Smooth muscle cell (in vitro differentiated cells): ENCODE measurements around the gene PXDC1. TPM values are rescaled to one million over a fixed set of nuclear protein-coding genes. Genes with fewer than 3 reads are reported as not detected.

ENCODE experiments used
- DNase-seq: peaks from one replicate; lab custom pipeline; 2025; ENCODE audit not compliant: unreplicated experiment; lab: John Stamatoyannopoulos, UW
- H2AFZ ChIP-seq: fragments of 200-600 bp; sonication (generic); 2 replicates; pipeline ENCODE4 v1.6.0; 2016; ENCODE audit warnings: antibody characterized with exemption, low read depth, mild to moderate bottlenecking
- H3F3A ChIP-seq: fragments of 200-600 bp; sonication (generic); 2 replicates; pipeline ENCODE4 v1.6.0; 2017; ENCODE audit warnings: antibody characterized with exemption, low read depth
- H3K27ac ChIP-seq: fragments of 200-600 bp; sonication (generic); 2 replicates; pipeline ENCODE4 v1.5.1; 2016; ENCODE audit warnings: low read depth, mild to moderate bottlenecking
- H3K27me3 ChIP-seq: fragments of 200-600 bp; sonication (generic); 2 replicates; pipeline ENCODE4 v1.6.1; 2016; ENCODE audit warnings: low read depth, mild to moderate bottlenecking
- H3K36me3 ChIP-seq: fragments of 200-600 bp; sonication (generic); 2 replicates; pipeline ENCODE4 v1.5.1; 2016; ENCODE audit warnings: low read depth
- H3K4me1 ChIP-seq: fragments of 200-600 bp; sonication (generic); 2 replicates; pipeline ENCODE4 v1.5.1; 2016; ENCODE audit warnings: low read depth
- H3K4me2 ChIP-seq: fragments of 200-600 bp; sonication (generic); 2 replicates; pipeline ENCODE4 v1.6.0; 2016; ENCODE audit warnings: mild to moderate bottlenecking
- H3K4me3 ChIP-seq: fragments of 200-600 bp; sonication (generic); 2 replicates; pipeline ENCODE4 v1.5.1; 2016; ENCODE audit warnings: mild to moderate bottlenecking
- H3K79me2 ChIP-seq: fragments of 200-600 bp; sonication (generic); 2 replicates; pipeline ENCODE4 v1.6.0; 2016; ENCODE audit warnings: low read depth, mild to moderate bottlenecking
- H3K9ac ChIP-seq: fragments of 200-600 bp; sonication (generic); 2 replicates; pipeline ENCODE4 v1.6.0; 2016; ENCODE audit warnings: low read depth
- H3K9me3 ChIP-seq: fragments of 200-600 bp; sonication (generic); replicated peaks from 2 replicates; pipeline ENCODE4 v1.5.1; 2016; ENCODE audit warnings: low read depth
- H4K20me1 ChIP-seq: fragments of 200-600 bp; sonication (generic); 2 replicates; pipeline ENCODE4 v1.6.0; 2016; ENCODE audit warnings: low read depth
- WGBS: methylation state at CpG from one replicate; pipeline ENCODE4 v1.1.7; 2016; ENCODE audit warnings: low lambda C conversion rate; 5-methylcytosine and 5-hydroxymethylcytosine counted together
- polyA plus RNA-seq: library from polyadenylated mRNA; unstranded; fragments of >200 nt; fragmentation: Nextera tagmentation; extraction: Ambion mirVana; gene quantifications from 2 replicates; pipeline ENCODE4 v1.2.1, GENCODE V29; 2016
- total RNA-seq: library from RNA; depleted of rRNA; stranded (reverse); fragments of >200 nt; gene quantifications from 2 replicates; pipeline ENCODE4 v1.2.3, GENCODE V29; 2014
- TF ChIP-seq, protein P1 (sequence below): fragments of 200-600 bp; sonication (generic); IDR thresholded peaks from 2 replicates; pipeline ENCODE4 v1.5.1; 2017; ENCODE audit warnings: borderline replicate concordance, mild to moderate bottlenecking, antibody characterized with exemption; ENCODE audit not compliant: insufficient read depth, poor library complexity, severe bottlenecking

The PXDC1 gene
- total and polyA plus RNA-seq, 2 experiments from 2014 or later: 49.1 to 78.6 TPM

- no peaks in the 10 kb centered on the region for H3K36me3 ChIP-seq
- peak overlapping the region; percentile 93 for H3K4me3 ChIP-seq
- 30% methylated on average over 12 of the region's 12 CpGs for WGBS
Observed at GRCh38 chr6:3748208-3749066, 3.1 kb downstream of the PXDC1 start.

DNA sequence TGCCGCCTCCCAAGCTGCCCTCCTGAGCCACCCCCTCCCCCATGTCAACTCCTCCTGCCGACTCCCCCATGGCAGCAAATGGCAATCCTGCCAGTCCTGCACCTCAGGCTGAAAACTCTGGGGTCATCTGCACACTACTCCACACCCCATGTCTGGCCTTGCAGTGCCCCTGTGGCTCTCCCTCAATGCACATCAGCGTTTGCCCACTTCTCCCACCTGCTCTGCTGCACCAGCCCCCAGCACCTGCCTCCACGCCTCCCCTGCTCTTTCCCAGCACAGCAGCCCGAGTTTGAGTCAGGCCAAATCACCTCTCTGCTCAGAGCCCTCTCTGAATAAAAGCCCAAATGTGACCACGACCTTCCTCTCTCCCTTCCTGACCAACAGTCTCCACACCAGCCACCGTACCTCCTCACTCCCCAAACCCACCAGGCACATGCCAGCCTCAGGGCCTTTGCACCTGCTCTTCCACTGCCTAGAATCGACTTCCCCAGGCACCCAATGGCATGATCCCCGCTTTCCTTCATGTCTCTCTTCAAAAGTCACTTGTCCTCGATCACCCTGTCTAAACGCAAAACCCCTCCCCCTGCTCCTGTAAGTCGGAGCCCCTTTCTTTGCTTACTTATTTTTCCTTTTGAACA is 4.3 kb downstream of the PXDC1 start:
- H4K20me1 ChIP-seq: peaks cover 82% of the 10 kb centered on the region
- H3K9me3 ChIP-seq: no peaks in the 10 kb centered on the region
- H3K4me1 ChIP-seq: peaks cover 6% of the 10 kb centered on the region
- TF ChIP-seq, protein P1, sequence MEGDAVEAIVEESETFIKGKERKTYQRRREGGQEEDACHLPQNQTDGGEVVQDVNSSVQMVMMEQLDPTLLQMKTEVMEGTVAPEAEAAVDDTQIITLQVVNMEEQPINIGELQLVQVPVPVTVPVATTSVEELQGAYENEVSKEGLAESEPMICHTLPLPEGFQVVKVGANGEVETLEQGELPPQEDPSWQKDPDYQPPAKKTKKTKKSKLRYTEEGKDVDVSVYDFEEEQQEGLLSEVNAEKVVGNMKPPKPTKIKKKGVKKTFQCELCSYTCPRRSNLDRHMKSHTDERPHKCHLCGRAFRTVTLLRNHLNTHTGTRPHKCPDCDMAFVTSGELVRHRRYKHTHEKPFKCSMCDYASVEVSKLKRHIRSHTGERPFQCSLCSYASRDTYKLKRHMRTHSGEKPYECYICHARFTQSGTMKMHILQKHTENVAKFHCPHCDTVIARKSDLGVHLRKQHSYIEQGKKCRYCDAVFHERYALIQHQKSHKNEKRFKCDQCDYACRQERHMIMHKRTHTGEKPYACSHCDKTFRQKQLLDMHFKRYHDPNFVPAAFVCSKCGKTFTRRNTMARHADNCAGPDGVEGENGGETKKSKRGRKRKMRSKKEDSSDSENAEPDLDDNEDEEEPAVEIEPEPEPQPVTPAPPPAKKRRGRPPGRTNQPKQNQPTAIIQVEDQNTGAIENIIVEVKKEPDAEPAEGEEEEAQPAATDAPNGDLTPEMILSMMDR: no peak
- H3K27me3 ChIP-seq: no peaks in the 10 kb centered on the region
- 96% methylated on average over 12 of the region's 12 CpGs for WGBS
- H2AFZ ChIP-seq: no peak overlapping the region
- H3F3A ChIP-seq: peaks cover 11% of the 10 kb centered on the region
- no peak for DNase-seq
- H3K36me3 ChIP-seq: no peaks in the 10 kb centered on the region
- no peak overlapping the region for H3K9ac ChIP-seq
- no peak overlapping the region for H3K27ac ChIP-seq
- H3K4me3 ChIP-seq: no peak overlapping the region
- peaks cover 90% of the 10 kb centered on the region for H3K79me2 ChIP-seq
- no peak overlapping the region for H3K4me2 ChIP-seq

More at GRCh38 chr6:3748208-3749066, 3.1 kb downstream of the PXDC1 start:
- Histone ChIP-seq H3K9me3 (no peaks in the 10 kb centered on the region), H3K27me3 (no peaks in the 10 kb centered on the region), H2AFZ (no peak overlapping the region), H3K27ac (peak overlapping the region; percentile 96), H3K4me2 (peak overlapping the region; percentile 97), H3K79me2 (peaks cover 78% of the 10 kb centered on the region), H3K9ac (peak overlapping the region; percentile 40), H3F3A (peaks cover 17% of the 10 kb centered on the region), H4K20me1 (peaks cover 70% of the 10 kb centered on the region), H3K4me1 (peaks cover 9% of the 10 kb centered on the region)
- DNase-seq: peak; percentile 33
- TF ChIP-seq, protein P1: peak; percentile 71

DNA sequence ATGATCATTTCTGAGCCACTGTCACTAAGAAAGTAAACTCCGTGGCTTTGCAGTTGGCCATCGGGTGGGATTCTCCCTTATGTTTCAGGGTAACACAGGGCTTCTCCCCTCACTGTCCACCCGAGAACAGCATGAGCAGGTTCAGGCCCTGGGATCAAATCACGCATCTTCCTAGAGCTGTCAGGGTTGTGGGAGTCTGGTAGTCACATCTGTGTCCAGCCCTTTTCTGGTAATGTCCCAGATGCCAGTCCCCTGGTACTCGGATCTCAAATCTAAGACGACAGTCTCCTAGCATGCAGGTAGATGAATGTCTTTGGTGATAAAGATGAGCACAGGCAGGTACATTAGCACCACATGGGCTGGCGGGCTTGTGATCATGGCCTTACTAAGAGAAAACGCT is 4.8 kb downstream of the PXDC1 start:
- H3K79me2 ChIP-seq: peaks cover 95% of the 10 kb centered on the region
- peaks cover 11% of the 10 kb centered on the region for H3F3A ChIP-seq
- peaks cover 88% of the 10 kb centered on the region for H4K20me1 ChIP-seq
- peaks cover 6% of the 10 kb centered on the region for H3K4me1 ChIP-seq
- WGBS: 92% methylated on average over 8 of the region's 8 CpGs
- DNase-seq: no peak
- no peak overlapping the region for H3K9ac ChIP-seq
- no peak overlapping the region for H3K4me3 ChIP-seq
- no peaks in the 10 kb centered on the region for H3K9me3 ChIP-seq
- no peaks in the 10 kb centered on the region for H3K27me3 ChIP-seq
- TF ChIP-seq, protein P1: no peak
- H3K36me3 ChIP-seq: no peaks in the 10 kb centered on the region
- H2AFZ ChIP-seq: no peak overlapping the region
- H3K27ac ChIP-seq: no peak overlapping the region
- no peak overlapping the region for H3K4me2 ChIP-seq
